ENCODE results near the gene B3GAT1. TPM values are rescaled to one million over a fixed set of nuclear protein-coding genes. Genes with fewer than 3 reads are reported as not detected.

The B3GAT1 gene
- total and polyA plus RNA-seq, 4 donors: 0.03 to 0.49 (median 0.27) TPM

DNA sequence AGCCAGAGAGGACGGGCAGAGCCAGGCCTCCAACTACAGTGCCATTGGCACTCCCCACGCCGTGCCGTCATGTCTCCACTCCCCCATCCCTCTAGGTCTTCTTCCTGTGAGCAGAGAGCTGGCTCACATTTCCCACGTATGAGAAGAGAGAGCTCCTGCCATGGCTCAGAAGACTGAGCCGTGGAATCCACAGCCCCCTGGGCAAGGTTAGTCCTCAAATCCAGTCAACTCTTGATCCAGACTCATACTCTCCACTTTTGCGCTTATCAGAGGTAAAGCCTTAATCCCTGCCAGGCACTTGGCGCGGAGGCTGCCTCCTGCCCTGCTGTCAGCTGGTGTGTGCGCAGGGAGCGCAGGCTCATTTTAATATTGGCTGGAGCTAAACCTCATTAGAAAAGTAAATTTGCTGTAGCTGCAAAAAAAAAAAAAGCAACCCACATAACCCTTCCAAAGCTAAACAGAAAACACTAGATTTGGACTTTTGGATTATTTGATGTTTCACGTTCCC is 4.7 kb downstream of the B3GAT1 start:
- H3K4me3 ChIP-seq: no peak overlapping the region
- 68 to 73% methylated on average over 10 to 12 of the region's 12 CpGs for WGBS, 2 donors
- peaks cover 0 to 8% (median 0%) of the 10 kb centered on the region in 4 donors for H3K9me3 ChIP-seq (ENCODE audit: control insufficient read depth in 4 of 4, insufficient read depth in 3 of 4, low read length in 3 of 4)
- ATAC-seq (ENCODE audit: insufficient read depth, low FRiP score) (no peak), DNase-seq (no peak)
- H3K36me3 ChIP-seq (ENCODE audit: control insufficient read depth in 4 of 4, insufficient read depth in 4 of 4, low read length in 4 of 4): no peaks in the 10 kb centered on the region
- H3K27me3 ChIP-seq (ENCODE audit: control insufficient read depth in 3 of 3, insufficient read depth in 3 of 3, low read length in 2 of 3): peaks cover 0 to 24% (median 18%) of the 10 kb centered on the region in 3 donors
- TF ChIP-seq CTCF (IDR thresholded peaks at IDR 0.05; ENCODE audit: control extremely low read depth, extremely low read depth): no peak
- H3K27ac ChIP-seq (ENCODE audit: low read depth in 1 of 2, low read length in 1 of 2): no peak overlapping the region
- peaks cover 0 to 4% (median 0%) of the 10 kb centered on the region in 5 donors for H3K4me1 ChIP-seq (ENCODE audit: control insufficient read depth in 5 of 5, insufficient read depth in 5 of 5, low read length in 5 of 5)
- H3K9ac ChIP-seq (ENCODE audit: insufficient read depth in 1 of 2, low read length in 2 of 2): no peak overlapping the region

GRCh38 chr11:134406264-134407185 is 5.5 kb downstream of the B3GAT1 start:
- ATAC-seq (ENCODE audit: insufficient read depth, low FRiP score): no peak
- Histone ChIP-seq H3K27me3 (ENCODE audit: control insufficient read depth in 3 of 3, insufficient read depth in 3 of 3, low read length in 2 of 3) (peaks cover 0 to 24% (median 18%) of the 10 kb centered on the region in 3 donors), H3K27ac (ENCODE audit: low read depth in 1 of 2, low read length in 1 of 2) (no peak overlapping the region), H3K9me3 (ENCODE audit: control insufficient read depth in 4 of 4, insufficient read depth in 3 of 4, low read length in 3 of 4) (peaks cover 0 to 8% (median 0%) of the 10 kb centered on the region in 4 donors), H3K4me3 (no peak overlapping the region), H3K9ac (ENCODE audit: insufficient read depth in 1 of 2, low read length in 2 of 2) (no peak overlapping the region), H3K4me1 (ENCODE audit: control insufficient read depth in 5 of 5, insufficient read depth in 5 of 5, low read length in 5 of 5) (peaks cover 0 to 2% (median 0%) of the 10 kb centered on the region in 5 donors), H3K36me3 (ENCODE audit: control insufficient read depth in 4 of 4, insufficient read depth in 4 of 4, low read length in 4 of 4) (no peaks in the 10 kb centered on the region)
- WGBS, 2 donors: 79 to 82% methylated on average over 11 of the region's 11 CpGs
- TF ChIP-seq CTCF (IDR thresholded peaks at IDR 0.05; ENCODE audit: control extremely low read depth, extremely low read depth): no peak
- DNase-seq: no peak

DNA sequence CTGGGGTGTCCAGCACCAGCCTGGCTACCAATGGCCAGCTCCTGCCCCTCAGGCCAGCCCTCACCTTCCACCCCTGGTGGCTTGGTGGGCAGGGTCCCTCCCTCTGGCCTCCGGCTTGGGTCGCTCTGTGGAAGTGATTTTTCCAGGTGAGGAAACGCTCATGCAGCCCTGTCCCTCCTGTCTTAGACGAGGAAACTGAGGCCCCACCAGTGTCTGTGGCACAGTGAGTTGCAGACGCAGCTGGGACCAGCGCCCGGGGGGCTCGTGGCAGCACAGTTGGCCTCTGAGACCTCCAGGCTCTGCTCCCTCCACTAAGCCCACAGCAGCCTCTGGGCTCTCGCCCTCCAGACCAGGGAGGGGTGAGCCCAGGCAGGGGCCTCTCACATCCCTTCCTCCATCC is 6.2 kb downstream of the B3GAT1 start:
- Histone ChIP-seq H3K4me3 (no peak overlapping the region), H3K9ac (ENCODE audit: insufficient read depth in 1 of 2, low read length in 2 of 2) (no peak overlapping the region), H3K27me3 (ENCODE audit: control insufficient read depth in 3 of 3, insufficient read depth in 3 of 3, low read length in 2 of 3) (peaks cover 0 to 17% (median 13%) of the 10 kb centered on the region in 3 donors), H3K36me3 (ENCODE audit: control insufficient read depth in 4 of 4, insufficient read depth in 4 of 4, low read length in 4 of 4) (no peaks in the 10 kb centered on the region), H3K9me3 (ENCODE audit: control insufficient read depth in 4 of 4, insufficient read depth in 3 of 4, low read length in 3 of 4) (peaks cover 0 to 8% (median 0%) of the 10 kb centered on the region in 4 donors), H3K27ac (ENCODE audit: low read depth in 1 of 2, low read length in 1 of 2) (no peak overlapping the region), H3K4me1 (ENCODE audit: control insufficient read depth in 5 of 5, insufficient read depth in 5 of 5, low read length in 5 of 5) (no peaks in the 10 kb centered on the region)
- ATAC-seq (ENCODE audit: insufficient read depth, low FRiP score): no peak
- 65 to 73% methylated on average over 9 of the region's 9 CpGs for WGBS, 2 donors
- DNase-seq: no peak
- no peak for TF ChIP-seq CTCF (IDR thresholded peaks at IDR 0.05; ENCODE audit: control extremely low read depth, extremely low read depth)
